GM18511 (cell line): ENCODE data around the gene SOWAHC.
A peak's percentile ranks its signal among the peaks of the same experiment; 100 is the strongest.
"Not testable (repeated sequence)": the region's sequence is repeated elsewhere in the genome, so short reads cannot be mapped to it uniquely, and the experiment has no call there.

ENCODE experiments used
- ATAC-seq: cut with Tn5 transposase; IDR thresholded peaks from one replicate; pipeline ENCODE4 v1.9.1; 2021; ENCODE audit warnings: mild to moderate bottlenecking, moderate library complexity; ENCODE audit not compliant: unreplicated experiment

The SOWAHC gene

DNA sequence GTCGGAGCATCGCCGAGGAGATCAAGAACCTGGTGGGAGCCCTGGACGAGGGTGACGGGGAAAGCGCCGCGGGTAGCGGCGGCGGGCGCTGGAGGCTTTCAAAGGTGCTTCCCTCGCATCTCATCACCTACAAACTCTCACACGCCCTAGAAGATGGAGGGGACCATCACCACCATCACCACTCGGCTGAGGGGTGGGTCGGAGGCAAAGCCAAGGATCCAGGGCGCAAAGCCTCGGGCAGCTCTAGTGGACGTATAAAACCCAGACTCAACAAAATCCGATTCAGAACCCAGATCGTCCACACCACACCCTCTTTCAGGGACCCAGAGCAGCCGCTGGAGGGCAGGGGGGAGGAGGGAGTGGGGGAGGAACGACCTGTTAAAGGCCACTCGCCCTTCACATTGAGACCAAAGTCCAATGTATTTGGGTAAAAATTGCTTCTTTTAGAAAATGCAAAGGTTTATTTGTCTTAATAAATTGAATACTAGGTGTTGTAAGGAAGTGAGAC, 1.5 kb downstream of the SOWAHC start:
- ATAC-seq = no peak

DNA sequence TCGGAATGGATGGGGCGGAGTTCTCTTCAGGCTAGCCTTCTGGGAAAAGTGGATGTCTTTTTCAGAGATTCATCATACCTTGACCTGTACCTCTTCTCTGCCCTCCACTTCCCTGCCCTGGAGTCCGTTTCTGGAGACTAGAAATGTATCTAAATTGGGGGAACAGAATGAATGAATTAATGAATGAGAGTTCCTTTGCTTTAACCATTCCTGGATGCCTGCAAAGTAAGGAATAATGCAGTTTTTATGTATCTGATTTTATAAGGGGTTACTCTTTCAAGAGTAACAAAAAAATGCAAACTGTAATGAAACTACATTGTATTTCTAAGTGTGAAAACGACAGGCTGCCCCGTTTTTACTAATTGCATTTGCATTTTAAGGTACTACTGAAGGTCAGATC, 2.0 kb downstream of the SOWAHC start:
- no peak for ATAC-seq

DNA sequence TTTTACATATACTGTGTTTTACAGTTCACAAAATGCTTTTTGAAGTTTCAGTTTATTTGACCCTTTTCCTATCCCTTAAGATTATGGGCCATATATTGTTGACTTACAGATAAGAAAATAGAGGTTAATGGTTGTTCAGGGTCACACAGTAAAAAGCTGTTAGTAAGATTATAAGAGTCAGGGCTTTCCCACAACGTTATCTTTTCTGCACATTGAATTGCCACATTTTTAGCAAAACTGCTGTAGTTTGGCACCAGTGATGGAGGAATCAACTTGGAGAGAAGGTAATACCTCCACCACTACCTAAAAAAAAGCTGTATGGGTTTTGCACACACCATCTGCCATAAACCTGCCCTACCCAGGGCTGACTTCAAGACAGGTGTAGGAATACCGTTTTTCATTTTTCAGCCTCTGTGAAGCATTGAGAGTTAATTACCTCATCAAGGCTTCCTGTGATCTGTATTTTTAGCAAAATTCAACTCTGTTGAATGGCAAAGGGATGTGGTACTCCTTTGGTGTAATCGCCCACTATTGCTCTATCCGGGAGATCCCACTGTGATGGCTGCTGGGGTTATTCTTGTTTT, 5.0 kb downstream of the SOWAHC start:
- ATAC-seq = no peak

DNA sequence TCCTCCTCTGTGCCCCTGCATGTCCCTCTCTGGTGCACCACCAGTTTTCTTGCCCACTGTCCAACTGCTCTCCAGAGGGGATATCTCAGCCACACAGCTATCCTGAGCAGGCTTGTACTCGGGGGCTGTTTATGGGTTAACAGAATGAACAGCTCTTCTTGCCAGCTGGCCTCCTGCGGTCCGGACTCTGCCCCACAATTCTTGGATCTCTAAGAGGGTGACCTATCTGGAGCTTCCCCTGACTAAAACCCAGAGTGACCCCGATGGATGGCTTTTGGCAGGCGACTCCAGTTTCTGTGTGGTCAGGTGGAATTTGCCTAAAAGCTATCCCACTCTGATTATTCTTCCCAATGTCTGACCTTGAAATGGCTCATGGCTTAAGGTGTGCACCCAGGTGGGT, 9.1 kb downstream of the SOWAHC start:
- ATAC-seq = no peak

DNA sequence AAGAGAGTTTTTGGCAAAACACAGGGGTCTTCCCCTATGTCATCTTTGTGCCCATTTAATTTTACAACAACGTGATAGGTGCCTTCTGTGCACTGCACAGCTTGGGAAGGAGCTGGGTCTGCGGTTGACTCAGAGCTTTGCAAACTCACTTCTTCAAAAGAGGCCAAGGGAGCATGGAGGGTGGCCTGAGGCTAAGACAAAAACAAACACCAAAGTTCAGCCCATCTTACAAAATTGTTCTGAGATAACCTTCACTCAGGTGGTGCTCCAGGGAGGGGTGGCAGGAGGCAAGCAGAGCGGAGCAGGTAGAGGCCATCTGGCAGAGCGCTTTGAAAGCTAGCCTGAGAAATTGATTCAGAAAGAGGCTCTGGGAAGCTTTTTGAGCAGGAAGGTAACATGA, 9.8 kb downstream of the SOWAHC start:
- ATAC-seq = no peak

DNA sequence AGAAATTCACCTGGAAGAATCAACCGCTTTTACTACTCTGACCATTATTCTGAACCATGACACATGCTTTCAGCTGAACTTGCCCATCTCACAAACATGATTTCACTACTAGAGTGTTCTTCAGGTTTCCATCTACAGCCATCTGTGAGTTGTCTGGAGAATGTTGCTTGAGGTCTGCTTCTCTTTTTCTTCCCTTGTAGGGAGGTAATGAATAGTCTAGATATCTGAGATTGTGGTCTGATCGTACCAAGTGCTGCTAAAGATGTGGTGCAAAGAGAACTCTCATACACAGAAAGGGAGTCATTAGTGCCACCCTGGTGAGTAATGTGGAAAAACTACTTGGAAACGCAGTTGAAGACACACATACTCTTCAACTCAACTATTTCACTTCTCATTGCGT, 10.2 kb downstream of the SOWAHC start:
- ATAC-seq = no peak

DNA sequence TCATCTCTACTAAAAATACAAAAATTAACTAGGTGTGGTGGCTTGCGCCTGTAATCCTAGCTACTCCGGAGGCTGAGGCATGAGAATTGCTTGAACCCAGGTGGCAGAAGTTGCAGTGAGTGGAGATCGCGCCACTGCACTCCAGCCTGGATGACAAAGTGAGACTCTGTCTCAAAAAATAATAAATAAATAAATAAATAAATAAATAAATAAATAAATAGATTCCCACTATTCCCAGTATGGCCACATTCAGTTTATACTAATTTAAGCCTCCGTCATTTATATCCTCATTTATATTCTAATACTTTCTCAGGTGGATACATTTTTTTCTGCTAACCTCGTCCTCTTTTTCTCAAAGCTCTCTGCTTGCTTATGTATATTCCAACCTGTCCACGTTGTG, 14.2 kb downstream of the SOWAHC start:
- ATAC-seq = not testable (repeated sequence)

DNA sequence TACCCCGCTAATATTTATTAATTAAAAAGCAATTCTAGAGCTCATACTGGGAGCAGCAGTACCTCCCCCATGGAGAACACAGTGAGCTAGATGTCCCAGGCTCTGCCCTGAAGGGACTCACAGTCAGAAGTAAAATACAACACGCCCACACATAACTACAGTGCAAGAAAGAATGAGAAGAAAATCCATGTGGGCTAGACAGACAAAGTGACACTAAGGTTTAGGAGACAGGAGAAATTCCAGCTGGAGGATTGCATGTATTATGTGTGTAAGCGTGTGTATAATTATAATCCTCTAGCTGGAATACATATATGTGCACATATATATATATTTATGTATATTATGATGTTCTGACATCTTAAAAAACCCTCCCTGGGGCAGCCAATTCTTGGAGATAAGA, 15.7 kb downstream of the SOWAHC start:
- no peak for ATAC-seq

DNA sequence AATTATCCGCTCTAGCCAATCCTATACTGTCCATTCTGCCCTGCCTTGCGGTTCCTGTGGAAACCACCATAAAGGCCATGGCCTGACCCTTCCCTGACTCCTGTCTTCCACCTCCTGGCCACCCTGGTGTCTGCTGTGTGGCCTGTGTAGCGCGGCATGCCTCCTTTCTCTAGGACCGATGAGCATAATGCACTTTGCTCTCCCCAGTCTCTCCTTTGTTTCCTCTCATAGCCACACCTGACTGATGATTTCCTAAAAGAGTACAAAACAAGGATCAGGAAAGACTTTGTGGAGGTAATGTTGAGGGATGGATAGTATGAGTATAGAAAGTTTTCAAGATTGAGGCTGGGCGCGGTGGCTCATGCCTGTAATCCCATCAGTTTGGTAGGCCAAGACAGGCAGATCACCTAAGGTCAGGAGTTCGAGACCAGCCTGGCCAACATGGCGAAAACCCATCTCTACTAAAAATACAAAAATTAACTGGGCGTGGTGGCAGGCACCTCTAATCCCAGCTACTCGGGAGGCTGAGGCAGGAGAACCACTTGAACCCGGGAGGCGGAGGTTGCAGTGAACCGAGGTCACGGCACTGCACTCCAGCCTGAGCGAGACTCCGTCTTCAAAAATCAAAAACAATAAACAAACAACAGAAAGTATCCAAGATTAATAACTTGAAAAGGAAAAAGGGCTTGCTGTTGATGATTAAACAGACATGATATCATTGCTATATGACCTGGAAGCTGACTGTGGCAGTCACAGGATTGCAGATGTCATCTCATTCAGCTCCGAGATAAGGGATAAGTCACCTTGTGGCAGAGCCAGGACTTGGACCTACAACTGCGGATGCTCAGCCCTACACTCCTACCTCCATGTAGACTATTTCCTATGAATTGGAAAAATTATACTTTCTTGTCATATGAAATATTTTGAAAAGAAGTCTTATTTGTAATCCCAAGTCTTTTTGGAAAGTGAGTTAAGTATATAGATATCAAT, 16.6 kb downstream of the SOWAHC start:
- no peak for ATAC-seq

DNA sequence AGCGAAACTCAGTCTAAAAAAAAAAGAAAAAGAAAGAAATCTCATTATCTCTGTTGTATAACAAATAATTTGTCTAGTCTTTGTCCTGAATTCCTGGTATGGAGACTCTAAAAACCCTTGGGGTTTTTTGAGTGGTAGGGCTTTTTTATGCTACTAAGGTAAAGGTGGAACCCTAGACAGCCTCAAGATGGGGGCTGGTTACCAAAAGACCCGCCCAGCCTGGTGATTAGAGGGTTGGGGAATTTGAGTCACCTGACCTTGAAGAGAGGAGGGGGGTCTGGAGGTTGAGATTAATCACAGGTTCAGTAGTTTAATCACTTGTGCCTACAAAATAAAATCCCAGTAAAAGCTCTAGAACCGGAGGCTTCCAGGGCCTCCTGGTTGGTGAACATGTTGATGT, 17.6 kb downstream of the SOWAHC start:
- ATAC-seq = no peak

DNA sequence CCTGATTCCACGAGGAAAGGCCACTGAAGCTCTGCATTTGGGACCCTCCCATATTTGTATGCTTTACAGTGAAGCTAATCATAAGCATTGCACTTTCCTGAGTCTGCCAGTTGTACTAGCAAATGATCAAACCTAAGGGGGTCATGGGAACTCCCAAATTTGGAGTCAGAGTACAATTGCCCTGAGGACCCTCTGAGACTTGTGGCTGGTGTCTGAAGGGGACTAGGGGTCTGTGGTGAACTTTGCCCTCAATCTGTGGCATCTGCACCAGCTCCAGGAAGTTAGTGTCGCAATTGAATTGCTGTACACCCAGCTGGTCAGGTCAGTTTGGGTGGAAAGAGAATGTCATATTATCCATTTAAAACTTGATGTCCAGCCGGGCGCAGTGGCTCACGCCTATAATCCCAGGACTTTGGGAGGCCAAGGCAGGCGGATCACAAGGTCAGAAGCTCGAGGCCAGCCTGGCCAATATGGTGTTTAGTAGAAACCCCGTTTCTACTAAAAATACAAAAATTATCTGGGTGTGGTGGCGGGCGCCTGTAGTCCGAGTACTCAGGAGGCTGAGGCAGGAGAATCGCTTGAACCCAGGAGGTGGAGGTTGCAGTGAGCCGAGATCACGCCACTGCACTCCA, 18.1 kb downstream of the SOWAHC start:
- ATAC-seq = no peak

DNA sequence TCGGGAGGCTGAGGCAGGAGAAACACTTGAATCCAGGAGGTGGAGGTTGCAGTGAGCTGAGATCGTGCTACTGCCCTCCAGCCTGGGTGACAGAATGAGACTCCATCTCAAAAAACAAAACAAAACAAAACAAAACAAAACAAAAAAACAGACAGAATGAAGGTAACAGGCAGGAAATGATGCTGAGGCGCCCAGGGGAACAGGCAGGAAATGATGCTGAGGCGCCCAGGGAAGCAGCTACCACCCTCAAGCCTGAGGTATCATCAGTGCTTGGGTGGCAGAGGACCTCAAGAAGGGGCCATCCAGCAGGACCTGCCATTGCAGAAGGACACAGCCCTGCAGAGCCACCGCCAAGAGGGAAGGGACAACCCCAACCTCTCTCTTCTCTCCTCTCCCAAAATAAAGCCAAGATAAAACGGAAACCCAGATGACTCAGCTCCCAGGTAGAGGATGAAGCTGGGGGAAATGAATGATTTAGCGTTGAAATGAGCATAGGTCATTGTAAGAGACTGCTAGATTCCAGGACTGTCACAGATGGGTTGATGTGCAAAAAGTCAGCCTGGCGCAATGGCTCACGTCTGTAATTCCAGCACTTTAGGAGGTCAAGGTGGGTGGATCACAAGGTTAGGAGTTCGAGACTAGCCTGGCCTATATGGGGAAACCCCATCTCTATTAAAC, 19.3 kb downstream of the SOWAHC start:
- ATAC-seq = no peak

DNA sequence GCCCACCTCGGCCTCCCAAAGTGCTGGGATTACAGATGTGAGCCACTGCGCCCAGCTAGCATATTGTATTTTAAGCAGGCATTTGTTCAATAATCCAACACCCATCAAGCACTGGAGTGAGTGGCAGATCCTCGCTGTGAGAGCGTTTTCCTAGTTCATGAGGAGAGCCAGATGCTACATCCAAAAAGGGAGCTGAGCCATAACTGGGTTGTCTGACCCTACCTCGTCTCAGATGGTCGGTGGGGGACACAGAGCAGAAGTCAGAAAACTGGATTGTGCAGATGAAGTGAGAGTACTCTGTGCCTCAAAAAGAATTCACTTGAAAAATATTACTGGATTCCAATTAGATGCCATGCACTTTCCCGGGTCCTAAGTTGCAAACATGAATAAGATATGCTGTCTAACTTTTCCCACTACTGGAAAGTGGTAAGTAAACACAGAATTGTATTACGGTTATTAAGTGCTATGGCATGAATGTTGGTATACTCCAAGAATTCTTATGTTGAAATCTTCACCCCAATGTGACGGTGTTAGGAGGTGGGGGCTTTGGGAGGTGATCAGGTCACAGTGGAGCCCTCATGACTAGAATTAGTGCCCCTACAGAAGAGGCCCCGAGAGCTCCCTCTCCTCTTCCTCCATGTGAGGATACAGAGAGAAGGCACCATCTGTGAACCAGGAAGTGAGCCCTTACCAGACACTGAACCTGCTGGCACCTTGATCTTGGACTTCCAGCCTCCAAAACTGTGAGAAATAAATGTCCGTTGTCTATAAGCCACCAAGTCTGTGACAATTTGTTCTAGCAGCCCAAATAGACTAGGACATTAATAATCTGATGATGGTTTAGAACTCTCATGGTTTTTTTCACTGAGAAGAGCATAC, 21.5 kb downstream of the SOWAHC start:
- no peak for ATAC-seq

DNA sequence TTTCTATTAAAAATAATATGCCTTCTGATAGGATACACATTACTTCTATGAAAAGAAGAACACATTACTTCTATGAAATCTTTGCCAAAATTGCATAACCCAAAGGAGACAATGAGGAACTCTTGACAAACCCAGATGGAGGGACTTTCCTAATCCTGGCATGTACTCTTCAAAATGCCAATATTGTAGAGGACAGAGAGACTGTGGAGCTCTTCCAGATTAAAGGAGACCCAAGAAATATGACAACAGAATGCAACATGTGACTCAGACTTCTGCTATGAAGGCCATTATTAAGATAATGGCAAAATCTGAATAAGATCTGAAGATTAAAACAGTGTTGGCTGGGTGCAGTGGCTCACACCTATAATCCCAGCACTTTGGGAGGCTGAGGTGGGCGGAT, 22.2 kb downstream of the SOWAHC start:
- no peak for ATAC-seq

DNA sequence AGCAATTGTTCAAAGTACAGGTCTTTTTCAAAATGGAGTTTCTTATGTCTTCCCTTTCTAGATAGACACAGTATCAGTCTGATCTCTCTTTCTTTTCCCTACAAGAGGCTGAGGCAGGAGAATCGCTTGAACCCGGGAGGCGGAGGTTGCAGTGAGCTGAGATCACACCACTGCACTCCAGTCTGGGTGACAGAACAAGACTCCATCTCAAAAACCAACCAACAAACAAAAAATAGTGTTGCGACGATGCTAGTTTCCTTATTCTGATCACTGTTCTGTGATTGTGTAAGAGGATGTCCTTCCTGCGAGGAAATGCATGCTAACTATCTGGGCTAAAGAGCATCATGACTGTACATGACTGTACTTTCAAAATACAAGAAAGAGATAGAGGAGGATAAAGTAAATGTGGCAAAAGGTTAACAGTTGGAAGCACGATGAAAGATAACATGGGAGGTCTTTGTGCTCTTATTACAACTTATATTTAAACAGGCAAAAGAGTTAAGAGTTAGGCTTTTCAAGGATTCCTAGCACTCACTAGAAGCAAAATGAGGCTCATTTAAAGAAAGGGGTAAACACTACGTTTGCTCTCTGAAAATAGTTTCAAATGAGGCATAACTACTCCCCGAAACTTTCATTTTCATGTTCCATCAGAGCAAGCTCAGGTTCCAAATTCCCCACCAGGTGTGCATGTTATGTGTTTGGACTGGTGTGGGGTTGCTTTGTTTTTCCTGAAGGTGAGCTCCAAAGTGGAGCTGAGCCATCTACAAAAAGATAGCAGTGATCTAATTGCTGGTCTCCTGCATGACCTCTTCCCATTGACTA, 23.8 kb downstream of the SOWAHC start:
- peak; percentile 79 for ATAC-seq

DNA sequence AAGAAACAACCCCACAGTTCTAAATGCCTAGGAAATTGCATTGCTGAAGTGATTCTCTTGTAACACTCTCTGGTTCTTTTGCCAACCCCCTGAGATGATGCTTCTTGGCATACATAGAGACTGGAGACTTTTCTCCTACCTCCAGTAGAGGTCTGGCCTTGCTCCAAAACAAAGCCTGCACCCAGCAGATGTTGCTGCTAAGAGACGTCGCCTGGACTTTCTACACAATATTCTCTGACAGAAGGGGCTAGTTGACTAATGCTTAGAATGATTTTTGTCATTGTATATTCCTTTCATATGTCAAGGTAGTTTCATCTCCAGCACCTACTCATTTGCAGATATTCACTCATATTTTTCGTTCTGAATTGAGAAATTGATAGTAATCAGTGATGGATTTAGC, 24.6 kb downstream of the SOWAHC start:
- peak; percentile 49 for ATAC-seq

DNA sequence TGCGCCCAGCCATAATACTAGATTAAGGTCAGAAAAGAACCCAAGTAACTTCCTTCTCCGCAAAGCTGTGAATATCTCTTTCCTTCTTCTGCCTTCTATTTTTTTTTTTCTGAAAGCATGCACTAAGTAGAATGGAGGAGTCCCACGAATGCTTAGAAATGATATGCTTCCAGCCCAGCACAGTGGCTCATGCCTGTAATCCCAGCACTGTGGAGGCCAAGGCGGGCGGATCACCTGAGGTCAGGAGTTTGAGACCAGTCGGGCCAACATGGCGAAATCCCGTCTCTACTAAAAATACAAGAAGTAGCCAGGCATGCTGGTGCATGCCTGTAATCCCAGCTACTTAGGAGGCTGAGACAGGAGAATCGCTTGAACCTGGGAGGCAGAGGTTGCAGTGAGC, 25.8 kb downstream of the SOWAHC start:
- ATAC-seq = not testable (repeated sequence)

DNA sequence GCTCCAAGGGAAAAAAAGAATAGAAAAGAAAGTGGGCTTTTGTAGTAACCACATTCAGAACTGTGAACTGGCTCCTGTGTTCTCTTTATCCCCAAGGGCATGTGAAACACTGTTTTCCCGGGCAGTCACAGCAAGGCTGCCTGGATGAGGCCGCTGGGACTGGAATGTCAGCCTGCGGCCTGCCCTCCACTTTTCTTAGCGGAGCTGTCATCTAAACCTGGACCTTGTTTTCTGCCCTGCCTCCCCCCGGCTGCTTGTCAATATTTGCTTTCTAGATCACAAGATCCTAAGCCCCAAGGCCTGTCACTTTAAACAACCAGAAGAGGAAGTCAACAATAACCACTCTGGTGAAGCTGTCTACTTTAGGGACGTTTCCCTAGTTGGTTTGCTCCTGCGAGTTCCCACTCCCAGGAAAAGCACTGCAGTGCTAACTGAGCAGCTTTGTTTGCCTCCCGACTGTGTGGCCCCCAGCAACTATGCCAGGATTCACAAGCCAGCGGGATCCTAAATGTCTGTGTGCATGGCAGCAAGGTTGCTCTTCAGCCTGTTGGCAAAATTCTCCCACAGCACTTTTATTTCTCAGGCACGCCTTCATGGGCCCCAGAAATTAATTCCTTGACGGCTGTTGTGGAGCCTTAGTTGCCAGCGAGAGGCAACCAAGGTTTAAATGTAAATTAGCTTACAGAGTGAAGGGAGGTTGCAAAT, 30.6 kb downstream of the SOWAHC start:
- no peak for ATAC-seq
